Thoracic aorta (tissue), 2 donors: ENCODE results near the gene CHPF. TPM values are rescaled to one million over a fixed set of nuclear protein-coding genes. Genes with fewer than 3 reads are reported as not detected.

Source experiments
- ATAC-seq: fragments of 150-250 bp; one replicate; pipeline ENCODE4 v1.8.0; 2017; ENCODE audit warnings: low read depth; ENCODE audit not compliant: insufficient number of reproducible peaks, low FRiP score
- DNase-seq: peaks from one replicate; pipeline ENCODE4 v3.0.0-alpha.2; 2020; ENCODE audit warnings: low spot score
- H3K27ac ChIP-seq, 2 donors: fragments of 200-600 bp; sonication (generic); 1 replicate in 1 of 2; 2 replicates in 1 of 2; pipeline ENCODE4 v1.5.1; 2016; ENCODE audit warnings: mild to moderate bottlenecking in 2 of 2, moderate library complexity in 2 of 2
- H3K27me3 ChIP-seq: fragments of 200-600 bp; sonication (generic); replicated peaks from 2 replicates; pipeline ENCODE4 v1.6.0; 2016; ENCODE audit warnings: mild to moderate bottlenecking; ENCODE audit not compliant: insufficient read depth
- H3K36me3 ChIP-seq: fragments of 200-600 bp; sonication (generic); one replicate; pipeline ENCODE4 v1.5.1; 2016
- H3K4me1 ChIP-seq, 2 donors: fragments of 200-600 bp; sonication (generic); 1 replicate in 1 of 2; 2 replicates in 1 of 2; pipeline versions ENCODE4 v1.5.1 to v1.6.0; 2016; ENCODE audit warnings: low read depth in 2 of 2, mild to moderate bottlenecking in 1 of 2; ENCODE audit not compliant: control insufficient read depth in 1 of 2
- H3K4me3 ChIP-seq: fragments of 200-600 bp; sonication (generic); 2 replicates; pipeline ENCODE4 v1.5.1; 2016; ENCODE audit warnings: mild to moderate bottlenecking
- H3K9me3 ChIP-seq: fragments of 200-600 bp; sonication (generic); 2 replicates; pipeline ENCODE4 v1.5.1; 2016
- total RNA-seq, 2 donors: library from RNA; depleted of rRNA; stranded (reverse); fragments of >200 nt; gene quantifications; one replicate each; pipeline versions ENCODE4 v1.1.0 to v1.2.3, GENCODE V29; 2016
- TF ChIP-seq, protein P1 (sequence below): fragments of 200-600 bp; sonication (generic); IDR thresholded peaks from one replicate; pipeline ENCODE4 v1.5.1; 2019; ENCODE audit warnings: antibody characterized with exemption

The CHPF gene
- total RNA-seq, 2 donors from 2014 or later: 184 to 269 TPM

DNA sequence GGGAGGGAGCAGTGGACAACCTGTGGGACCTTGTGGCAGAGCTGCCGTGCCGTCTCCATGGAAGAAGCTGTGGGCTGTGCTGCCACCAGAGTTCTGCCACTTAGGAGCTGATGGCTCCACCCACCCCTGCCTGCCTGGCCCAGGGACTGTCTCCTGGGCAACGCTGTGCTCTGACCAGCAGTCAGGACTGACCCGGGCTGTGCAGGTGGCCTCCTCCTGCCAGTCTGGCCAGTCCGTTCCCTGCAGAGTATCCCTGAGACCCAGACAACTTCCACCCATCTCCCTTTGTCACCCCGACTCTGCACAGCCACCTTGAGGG lies 16.6 kb downstream of the CHPF start:
- Histone ChIP-seq H3K27ac (no peak overlapping the region), H3K4me1 (peaks cover 0 to 23% of the 10 kb centered on the region in 2 donors), H3K36me3 (no peaks in the 10 kb centered on the region), H3K27me3 (no peaks in the 10 kb centered on the region), H3K9me3 (no peaks in the 10 kb centered on the region), H3K4me3 (no peak overlapping the region)
- TF ChIP-seq, protein P1, sequence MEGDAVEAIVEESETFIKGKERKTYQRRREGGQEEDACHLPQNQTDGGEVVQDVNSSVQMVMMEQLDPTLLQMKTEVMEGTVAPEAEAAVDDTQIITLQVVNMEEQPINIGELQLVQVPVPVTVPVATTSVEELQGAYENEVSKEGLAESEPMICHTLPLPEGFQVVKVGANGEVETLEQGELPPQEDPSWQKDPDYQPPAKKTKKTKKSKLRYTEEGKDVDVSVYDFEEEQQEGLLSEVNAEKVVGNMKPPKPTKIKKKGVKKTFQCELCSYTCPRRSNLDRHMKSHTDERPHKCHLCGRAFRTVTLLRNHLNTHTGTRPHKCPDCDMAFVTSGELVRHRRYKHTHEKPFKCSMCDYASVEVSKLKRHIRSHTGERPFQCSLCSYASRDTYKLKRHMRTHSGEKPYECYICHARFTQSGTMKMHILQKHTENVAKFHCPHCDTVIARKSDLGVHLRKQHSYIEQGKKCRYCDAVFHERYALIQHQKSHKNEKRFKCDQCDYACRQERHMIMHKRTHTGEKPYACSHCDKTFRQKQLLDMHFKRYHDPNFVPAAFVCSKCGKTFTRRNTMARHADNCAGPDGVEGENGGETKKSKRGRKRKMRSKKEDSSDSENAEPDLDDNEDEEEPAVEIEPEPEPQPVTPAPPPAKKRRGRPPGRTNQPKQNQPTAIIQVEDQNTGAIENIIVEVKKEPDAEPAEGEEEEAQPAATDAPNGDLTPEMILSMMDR: no peak
- ATAC-seq (no peak), DNase-seq (no peak)

DNA sequence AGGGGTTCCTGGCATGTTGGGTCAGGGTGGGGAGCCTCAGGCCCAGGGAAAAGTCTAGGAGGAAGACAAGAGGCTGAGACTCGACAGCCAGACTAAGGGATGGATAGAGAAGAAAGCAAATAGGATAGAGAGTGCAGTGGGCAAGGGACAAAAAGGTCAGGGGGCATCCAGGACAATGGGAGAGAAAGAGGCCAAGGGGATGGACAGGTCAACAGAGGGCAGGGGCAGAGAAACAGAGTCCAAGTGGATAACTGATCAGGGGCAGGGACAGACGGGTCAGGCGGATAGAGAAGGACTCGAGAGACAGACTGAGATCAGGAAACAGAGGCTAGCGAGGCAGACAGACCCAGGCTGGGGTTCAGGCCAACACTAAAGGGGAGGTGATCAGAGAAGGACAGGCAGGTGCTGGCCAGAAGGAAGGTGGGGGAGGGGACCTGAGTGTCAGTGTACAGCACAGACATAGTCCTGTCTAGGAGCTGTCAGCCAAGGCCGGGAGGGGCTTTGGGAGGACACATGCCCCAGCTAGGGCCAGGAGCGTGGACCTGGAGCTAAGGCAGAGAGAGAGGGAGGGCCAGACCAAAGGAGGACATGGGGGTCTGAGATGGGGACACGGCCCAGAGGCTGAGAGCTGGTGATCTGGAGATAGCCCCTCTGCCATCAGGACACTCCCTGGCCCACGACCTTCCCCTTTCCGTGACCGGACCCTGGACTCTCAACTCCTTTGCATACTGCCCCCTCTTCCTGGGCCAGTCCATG lies 17.1 kb downstream of the CHPF start:
- no peaks in the 10 kb centered on the region for H3K27me3 ChIP-seq
- ATAC-seq (no peak), DNase-seq (no peak)
- no peaks in the 10 kb centered on the region for H3K9me3 ChIP-seq
- peaks cover 0 to 28% of the 10 kb centered on the region in 2 donors for H3K4me1 ChIP-seq
- H3K36me3 ChIP-seq: no peaks in the 10 kb centered on the region
- TF ChIP-seq, protein P1: no peak
- H3K27ac ChIP-seq: no peak overlapping the region
- no peak overlapping the region for H3K4me3 ChIP-seq

DNA sequence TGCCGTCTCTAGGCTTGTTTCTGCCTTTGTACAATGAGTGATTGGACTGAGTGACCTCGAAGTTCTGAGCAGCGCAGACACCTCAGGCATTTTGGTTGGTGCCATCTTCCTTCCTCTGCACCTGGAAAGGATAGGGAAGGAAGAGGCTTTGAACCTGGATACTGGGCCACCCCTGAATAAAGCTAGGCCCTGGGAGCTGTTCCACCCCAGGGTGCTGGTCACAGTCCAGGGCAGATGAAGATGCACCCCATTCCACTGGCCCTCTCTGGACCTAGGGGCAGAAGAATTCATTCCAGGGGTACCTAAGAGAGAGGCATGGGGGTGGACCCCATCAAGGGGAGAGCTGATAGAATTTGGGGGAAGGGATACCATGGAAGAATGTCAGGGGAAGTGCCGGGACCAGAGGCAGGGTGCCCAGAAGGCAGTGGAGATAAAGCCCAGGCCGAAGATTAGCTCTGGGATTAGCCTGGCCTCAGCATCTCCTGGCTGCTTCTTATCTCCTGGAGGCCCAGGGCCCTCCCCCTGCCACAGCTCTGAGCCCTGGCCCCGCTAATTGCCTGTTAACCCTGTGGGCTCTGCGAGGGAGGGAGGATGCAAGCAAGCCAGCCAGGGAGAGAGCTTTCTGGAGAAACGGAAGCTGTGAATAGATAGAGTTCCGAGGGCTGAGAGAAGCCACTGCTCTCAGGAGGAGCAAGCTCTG lies 17.9 kb downstream of the CHPF start:
- DNase-seq: no peak
- TF ChIP-seq, protein P1: no peak
- Histone ChIP-seq H3K36me3 (no peaks in the 10 kb centered on the region), H3K4me3 (no peak overlapping the region), H3K27ac (no peak overlapping the region), H3K27me3 (no peaks in the 10 kb centered on the region), H3K4me1 (peaks cover 0 to 34% of the 10 kb centered on the region in 2 donors), H3K9me3 (no peaks in the 10 kb centered on the region)
- ATAC-seq: no peak

DNA sequence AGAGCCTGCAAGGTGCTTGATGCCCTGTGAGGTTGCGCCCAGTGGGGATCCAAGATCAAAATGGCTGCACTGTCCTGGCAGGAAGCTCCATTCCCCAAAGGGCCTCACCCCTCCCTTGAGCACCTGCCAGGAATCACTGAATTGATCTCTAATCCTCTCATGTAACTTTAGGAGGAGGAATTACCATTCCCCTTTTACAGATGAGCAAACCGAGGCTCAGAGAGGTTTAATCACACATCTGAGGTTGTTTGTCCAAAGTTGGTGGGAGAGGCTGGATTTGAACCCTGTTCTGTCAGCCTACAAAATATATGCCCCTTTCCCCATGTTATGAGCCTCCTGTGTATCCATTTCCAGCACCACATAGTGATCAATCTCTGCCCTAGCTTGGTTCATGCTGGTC lies 18.8 kb downstream of the CHPF start:
- H3K36me3 ChIP-seq: no peaks in the 10 kb centered on the region
- H3K27me3 ChIP-seq: no peaks in the 10 kb centered on the region
- H3K9me3 ChIP-seq: no peaks in the 10 kb centered on the region
- no peak for DNase-seq
- peaks cover 0 to 29% of the 10 kb centered on the region in 2 donors for H3K4me1 ChIP-seq
- no peak for ATAC-seq
- TF ChIP-seq, protein P1: no peak
- H3K27ac ChIP-seq: no peak overlapping the region
- H3K4me3 ChIP-seq: no peak overlapping the region

DNA sequence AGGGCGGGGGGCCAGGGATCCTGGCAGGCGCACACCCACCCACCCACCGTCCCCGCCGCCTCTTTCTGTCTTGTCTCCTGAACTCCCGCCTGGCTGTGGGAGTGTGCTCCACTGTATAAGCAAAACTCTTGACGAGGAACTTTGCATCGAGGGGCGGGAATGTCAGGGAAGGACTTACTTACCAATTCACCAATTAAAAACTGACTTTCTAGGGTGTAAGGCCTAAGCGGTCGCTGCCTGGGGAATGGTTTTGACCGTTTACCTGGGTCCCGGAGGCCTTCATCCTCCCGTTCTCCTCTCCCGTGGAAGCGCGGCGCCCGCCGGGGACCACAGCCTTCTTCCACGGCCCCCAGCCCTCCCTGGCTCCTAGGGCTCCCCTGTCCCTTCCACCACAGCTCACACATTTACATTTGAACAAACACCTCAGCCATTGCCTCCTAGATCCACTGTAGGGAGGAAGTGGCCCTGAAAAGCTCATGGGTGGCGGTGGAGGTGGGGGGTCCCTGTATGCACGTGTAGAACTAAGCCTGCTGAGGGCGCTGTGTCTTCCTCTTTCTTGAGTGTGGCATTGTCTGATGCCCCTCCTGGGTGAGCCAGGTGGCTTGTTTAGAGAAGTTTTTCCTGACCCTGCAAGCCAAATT lies 20.5 kb downstream of the CHPF start:
- no peak for DNase-seq
- H3K4me3 ChIP-seq: peak overlapping the region; percentile 66
- no peaks in the 10 kb centered on the region for H3K9me3 ChIP-seq
- no peaks in the 10 kb centered on the region for H3K36me3 ChIP-seq
- TF ChIP-seq, protein P1: no peak
- no peak overlapping the region for H3K27ac ChIP-seq
- no peaks in the 10 kb centered on the region for H3K27me3 ChIP-seq
- peaks cover 0 to 25% of the 10 kb centered on the region in 2 donors for H3K4me1 ChIP-seq
- no peak for ATAC-seq
